Activated CD8-positive, alpha-beta memory T cell treated with anti-CD3 and anti-CD28 coated beads for 4 hours (primary cell): ENCODE results near the gene ABCC10.

Experiments used
- DNase-seq, 2 donors: peaks; one replicate each; pipeline ENCODE4 v3.0.0-alpha.2; 2020; ENCODE audit warnings: low read depth in 2 of 2

The ABCC10 gene

GRCh38 chr6:43468748-43469681 is 41.7 kb downstream of the ABCC10 start:
- DNase-seq: no peak

GRCh38 chr6:43469947-43470346 is 42.6 kb downstream of the ABCC10 start:
- no peak for DNase-seq

DNA sequence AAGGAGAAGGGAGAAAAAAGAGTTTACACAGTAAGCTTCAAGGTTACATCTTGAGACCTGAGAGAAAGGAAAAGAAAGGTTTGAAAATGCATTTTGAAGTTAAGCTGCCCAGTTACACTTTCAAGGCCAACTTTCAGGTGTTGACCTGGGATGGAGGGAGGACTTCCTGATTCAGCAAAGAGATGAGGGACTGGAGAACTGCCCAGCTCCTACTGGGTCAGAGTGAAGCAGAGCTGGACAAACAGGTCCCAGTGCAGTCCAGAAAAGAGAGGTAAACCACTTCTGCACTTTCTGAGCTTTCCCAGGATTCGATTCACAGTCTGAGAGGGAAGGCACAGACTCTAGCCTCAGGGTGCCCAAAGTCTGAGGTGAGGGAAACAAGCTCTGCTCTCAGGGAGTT is 44.1 kb downstream of the ABCC10 start:
- no peak for DNase-seq

GRCh38 chr6:43472515-43472914 is 45.2 kb downstream of the ABCC10 start:
- DNase-seq: no peak

DNA sequence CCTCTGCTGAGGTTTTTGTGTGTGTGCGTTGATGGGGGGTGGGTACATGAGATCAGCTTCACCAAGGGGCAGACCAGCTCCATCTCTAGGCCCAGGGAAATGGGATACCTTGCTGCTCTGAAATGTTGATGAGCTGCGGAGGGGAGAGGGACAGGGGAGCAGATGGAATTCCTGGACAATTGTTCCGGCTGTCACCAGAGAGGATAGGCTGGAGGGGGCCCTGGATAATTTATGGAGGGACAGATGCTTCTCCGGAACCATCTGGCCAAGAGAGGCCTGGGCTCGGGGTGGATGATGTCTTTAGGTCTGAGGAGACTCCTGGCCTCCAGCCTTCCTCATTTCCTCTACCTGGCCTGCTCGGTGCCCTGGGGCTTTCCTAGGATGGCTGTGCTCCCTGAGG is 48.2 kb downstream of the ABCC10 start:
- no peak for DNase-seq

DNA sequence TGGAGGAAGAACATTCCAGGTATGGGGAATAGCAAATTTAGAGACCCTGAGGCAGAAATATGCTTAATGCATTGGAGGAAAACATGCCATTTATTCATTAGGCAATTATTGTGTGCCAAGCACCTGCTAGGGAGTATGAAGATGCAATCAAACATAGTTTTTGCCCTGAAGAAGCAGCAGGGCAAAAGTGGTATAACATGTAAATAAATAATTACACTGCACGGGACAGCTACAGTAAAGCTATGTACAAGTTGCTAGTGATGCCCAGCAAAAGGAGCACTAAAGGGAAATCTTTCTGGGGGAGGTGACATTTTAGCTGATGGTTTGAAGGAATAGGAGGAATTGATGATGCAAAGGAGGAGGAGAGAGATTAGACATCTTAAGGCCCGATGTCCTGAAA is 49.4 kb downstream of the ABCC10 start:
- DNase-seq: no peak

GRCh38 chr6:43477235-43478007 is 50.1 kb downstream of the ABCC10 start, which contains the start of gene TJAP1:
TSS of gene TJAP1 (plus strand) at chr6:43477570. CDS start at chr6:43499002, 21,432 bp downstream.
- DNase-seq: peak; percentile 90 to 94

GRCh38 chr6:43478008-43478372 is 50.6 kb downstream of the ABCC10 start:
- DNase-seq: no peak

- no peak for DNase-seq
These were observed 53.7 kb downstream of the ABCC10 start for GRCh38 chr6:43481075-43481474.

- no peak for DNase-seq
These were observed 54.4 kb downstream of the ABCC10 start for GRCh38 chr6:43481591-43482236.

DNA sequence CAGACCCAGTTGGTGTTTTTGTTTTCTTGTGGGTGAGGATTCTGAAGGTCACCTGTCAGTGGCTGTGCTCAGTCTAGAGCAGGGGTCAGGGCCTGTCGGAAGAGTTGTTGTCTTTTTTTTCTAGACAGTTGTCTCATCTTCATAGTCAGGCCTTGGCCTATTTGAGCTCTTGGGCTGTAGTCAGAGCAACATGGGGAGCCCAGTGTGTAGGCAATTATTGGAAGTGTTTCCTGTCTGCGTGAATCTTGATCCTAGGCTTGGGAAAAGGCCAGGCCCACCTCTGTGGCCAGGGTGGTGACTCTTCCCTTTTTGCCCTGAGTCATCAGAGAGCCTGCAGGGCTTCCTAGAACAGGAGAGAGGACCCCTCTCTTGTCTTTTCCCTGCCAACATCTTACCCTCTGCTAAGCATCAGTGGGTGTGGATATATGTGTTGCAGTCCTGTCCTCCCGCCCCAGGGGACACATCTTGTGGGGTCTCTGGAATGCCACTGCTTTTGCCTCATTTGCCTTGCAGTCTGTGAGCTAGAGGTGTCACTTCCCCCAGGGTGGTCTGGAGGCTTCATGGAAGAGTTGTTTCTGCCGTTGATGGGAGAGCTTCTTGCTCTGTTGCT is 61.4 kb downstream of the ABCC10 start:
- no peak for DNase-seq

- DNase-seq: no peak
These were observed 62.1 kb downstream of the ABCC10 start for GRCh38 chr6:43489277-43490072.

DNA sequence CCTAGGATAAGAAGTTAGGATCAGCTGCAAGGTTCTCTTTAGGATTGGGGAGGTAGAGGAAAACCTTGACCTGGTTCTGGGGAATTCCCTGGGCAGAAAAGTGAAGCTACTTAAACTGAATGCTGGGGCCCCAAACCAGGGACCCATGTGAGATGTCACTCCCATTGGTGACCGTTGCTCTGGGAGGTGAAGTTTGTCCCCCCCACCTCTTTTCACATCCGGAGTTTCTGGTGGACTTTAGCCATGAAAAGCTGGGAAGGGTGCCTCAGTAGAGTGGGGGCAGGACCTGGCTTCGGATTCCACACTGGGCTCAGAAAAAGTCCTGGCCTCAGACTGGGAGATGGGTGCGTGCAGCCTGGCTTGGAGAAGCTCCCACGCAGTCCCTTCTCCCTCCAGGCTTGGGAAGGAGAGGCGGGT is 63.2 kb downstream of the ABCC10 start:
- DNase-seq: no peak

DNA sequence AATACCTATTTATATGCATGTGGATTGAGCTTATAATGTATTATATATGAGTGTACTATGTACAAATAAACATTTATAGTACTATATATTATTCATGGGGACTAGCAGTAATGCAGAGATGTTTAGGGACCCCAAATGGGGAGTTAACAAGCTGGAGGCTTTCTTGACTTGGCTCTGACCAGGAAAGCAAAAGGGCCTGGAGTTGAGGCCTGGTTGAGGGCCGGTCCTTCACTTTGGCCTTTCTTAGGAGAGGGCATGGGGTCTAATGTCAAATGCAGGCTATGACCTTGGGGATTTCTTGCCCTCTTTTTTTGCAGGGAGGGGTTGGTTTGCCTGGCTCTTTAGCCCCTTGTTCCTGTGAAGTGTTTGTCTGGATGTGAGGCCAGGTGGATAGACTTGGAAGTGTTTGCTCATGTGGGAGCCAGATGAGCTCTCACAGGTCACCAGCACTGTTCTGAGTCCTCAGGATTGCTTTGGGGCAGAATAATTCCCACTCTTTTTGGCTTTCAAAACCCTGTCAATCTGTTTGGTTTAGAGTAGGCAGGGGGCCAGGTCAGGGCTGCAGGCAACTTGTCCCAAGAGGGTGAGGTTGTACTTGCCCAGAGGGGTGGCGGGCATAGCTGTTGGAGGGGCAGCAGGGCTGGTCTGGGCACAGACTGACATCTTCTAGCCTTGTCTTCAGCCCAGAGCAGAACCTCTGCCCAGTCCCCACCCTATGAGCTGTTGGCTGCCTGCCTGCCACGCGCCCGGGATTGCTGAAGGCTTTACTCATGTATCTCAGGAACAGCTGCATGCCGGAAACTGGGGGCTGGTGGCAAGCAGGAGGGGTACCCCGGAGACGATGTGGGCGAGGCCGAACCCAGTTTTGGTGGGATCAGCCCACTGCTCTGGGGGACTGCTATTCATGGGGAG is 64.7 kb downstream of the ABCC10 start:
- no peak for DNase-seq

DNA sequence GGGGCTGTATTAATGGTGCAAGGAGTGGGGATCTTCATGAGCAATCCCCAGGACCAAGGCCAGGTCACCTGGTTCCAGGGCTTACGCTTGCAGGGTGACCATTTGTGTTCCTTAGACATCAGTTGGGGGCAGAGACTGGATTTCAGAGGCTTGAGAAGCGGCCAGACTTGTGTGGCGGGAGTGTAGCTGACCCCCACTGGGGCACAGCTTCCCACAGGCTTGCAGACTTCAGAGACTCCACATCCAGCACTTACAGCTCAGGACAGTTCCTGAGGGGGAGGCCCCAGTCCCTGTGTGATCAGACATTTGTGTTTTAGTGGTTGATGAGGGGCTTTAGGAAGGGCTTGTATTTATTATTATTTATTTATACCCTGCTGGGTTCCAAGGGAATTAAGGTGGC is 65.3 kb downstream of the ABCC10 start:
- DNase-seq: no peak

DNA sequence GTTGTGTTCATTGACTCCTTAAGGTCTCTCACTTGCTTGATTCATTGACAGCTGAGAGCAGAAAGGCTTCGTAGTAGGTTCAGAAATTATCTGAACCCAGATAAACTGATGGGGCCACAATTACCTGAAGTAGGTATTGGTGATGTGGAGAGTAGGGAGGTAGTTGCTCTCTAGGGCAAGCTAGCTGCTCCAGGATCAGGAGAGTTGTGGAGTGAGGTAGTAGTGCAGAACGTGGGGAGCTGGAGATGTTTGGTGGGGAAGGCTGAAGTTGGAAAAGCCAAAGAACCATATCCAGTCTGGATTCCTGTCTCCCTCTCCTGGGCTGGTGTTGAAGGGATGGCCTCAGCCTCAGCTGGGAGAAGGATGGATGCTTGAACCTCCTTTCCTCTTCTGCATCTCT is 65.9 kb downstream of the ABCC10 start:
- no peak for DNase-seq

DNA sequence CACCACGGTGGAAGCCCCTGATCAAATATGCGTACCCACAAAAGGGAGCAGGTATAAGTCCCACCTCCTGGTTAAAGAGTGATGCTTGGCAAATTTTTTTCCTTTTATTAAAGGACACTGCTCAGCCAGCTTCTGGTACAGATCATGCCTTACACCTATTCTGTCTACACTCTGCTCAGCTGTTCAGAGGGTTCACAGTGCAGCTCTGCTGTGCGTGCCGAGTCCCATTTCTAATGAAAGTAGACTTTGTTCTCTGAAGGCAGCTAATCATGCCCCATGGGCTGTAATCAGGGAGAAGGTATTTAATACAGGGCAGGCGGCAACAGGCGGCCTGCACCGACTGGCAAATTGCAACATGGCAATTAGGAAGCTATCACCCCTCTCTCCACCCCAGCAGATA is 66.5 kb downstream of the ABCC10 start:
- no peak for DNase-seq

DNA sequence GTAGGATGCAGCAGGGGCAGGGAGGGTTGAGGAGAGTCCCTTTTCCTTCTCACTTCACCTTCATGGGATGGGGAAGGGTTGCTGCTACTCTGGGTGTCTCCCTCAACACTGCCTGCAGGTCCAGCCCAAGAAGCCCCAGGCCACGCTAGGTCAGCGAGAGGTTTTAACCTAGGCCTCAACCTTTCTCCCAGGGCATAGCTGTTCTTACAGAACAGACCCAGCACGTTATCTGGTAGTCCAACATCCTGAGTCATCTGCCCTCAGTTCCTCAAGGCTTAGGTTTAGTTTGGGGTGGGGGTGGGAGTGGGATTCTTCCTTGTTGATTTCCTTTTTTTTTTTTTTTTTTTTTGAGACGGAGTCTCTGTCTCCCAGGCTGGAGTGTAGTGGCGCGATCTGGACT is 67.0 kb downstream of the ABCC10 start:
- DNase-seq: no peak

GRCh38 chr6:43494766-43495165 is 67.4 kb downstream of the ABCC10 start:
- DNase-seq: no peak

DNA sequence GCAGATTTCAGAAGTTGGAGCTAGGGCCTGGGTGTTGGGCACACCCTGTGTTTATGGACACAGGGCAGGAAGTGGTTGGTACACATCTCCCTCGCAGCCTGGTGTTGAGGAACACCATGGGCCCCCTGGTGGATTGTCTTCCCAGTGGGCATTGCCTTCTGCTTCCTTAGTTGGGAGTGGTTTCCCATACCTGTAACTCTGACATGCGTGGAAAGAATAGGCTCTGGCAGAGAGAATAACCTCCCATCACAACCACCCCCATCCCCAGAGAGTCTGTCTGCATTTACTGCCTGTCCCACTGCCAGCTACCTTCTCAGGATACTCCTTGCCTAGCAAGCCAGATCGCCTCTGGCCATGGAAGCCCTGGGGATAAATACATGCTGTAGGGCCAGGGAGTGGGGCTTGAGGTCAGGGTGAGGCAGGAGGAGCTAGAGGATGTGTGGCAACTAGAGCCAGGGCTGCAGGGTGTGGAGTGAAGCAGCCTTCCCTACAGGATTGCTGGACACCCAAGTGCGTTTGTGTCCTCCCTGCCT is 68.1 kb downstream of the ABCC10 start:
- DNase-seq: no peak
